ENCODE measurements around the gene PKM.

The PKM gene

DNA sequence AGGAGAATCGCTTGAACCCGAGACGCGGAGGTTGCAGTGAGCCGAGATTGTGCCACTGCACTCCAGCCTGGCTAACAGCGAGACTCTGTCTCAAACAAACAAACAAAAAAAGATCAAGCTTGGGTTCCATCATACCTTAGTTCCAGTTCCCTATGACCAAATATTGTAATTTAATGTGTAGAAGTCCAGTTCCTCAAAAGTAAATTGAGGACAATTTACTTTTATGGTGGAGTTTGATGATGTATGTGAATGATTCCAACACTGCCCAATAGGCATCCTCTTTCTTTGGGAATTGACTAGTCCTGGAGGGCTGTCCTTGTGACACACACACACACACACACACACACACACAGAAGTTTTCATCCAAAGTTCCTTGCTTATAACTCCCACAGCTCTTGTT is 2.8 kb upstream of the PKM start:
- no peak for DNase-seq

DNA sequence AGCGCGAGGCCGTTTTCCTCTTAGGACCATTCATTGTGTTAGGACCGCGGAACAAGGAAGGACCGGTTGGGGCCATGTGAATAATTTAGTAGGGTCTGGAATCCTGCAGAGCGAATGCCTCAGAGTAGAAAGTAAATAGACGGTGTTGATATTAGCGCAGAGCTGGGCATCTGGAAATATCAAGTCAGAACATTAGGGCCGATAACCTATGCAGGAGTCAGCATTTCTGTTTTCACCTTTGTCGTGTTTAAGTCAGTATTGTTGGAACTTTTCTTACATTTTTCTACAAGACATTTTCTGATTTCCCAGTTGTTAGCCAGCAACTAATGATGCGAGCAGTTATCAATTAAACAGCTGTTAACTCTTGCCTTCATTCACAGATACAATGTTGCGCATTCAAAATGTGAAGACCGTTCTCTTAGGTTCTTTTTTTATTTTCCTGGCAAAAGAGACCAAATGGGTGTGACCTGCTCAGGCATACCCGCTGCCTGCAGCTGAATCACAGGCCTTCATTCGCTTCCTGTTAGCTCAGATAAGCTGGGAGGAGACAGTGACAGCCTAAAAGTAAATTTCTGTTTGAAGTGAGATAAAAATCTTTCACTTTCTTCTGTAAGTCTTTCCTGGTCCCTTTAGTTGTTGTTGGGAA is 966 bp upstream of the PKM start:
- DNase-seq, result peak; percentile 56 to 67

DNA sequence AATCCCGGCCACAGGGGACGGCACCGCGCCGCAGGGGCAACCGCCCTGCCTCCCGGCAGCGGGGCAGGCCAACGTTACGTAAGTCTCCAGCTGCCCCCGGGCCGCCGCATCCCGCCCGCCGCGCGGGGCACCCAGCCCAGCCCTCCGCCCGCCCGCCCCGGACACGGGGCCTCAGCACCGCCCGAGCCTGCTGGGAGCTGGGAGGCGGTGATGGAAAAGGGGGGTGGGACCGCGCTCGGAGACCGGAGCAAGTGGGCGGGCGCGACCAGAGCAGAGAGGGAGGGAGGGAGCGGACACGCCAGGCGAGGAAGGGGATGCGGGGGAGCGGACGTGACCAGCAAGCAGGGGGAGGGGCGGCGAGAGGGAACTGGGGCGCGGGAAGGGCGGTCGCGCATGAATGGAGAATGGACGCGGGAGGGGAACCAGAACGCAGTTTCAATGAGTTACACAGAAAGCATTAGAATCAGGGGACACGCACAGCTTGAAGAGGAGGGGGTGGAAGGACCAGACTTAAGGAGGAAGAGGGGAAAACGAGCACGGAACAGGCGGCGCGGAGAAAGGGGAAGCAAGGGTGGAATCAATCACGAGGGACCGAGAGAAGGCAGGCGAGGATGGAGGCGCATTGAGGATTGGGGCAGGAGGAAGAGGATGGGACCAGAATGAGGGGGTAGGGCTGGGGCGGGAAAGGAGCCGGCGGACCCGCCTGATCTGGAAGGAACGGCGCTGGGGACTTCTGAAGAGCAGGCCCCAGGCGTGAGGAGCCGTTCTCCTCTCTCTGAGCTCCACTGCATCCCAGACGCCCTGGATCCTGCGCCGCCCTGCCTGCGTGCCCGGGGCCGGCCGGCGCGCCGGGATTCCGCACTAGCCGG is 559 bp downstream of the PKM start:
- DNase-seq, result peak; percentile 68 to 77

DNA sequence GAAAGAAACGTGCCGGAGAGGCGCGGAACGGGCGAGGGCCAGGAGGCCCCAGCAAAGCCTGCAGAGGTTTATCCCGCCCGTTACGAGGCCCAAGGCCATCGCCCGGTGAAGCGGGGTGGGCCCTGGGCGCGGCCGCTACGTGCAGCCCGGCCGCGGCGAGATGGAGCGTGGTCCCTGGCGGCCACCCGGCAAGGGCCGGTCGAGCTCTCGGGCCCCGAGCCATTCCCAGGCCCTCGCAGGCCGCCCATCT is 1.1 kb downstream of the PKM start:
- no peak for DNase-seq

- DNase-seq, result peak; percentile 26 to 60
These were observed 1.7 kb downstream of the PKM start for GRCh38 chr15:72229076-72229946.

GRCh38 chr15:72227720-72228119 is 3.3 kb downstream of the PKM start:
- DNase-seq, result peak in 1 of 2 donors; percentile 40

DNA sequence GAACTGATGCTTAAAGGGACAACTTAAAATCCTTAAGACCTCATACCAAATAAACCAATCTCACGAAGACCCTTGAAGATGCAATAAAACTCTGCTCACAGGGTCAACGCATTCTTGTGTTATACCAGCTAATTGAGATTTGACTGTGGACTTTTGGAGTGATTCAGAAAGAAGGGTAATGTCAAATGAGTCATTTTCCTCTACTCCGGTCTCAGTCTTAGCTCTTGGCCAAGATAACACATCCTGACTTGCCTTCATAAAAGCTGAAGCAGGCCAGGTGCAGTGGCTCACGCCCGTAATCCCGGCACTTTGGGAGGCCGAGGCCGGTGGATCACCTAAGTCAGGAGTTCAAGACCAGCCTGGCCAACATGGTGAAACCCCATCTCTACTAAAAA is 3.8 kb downstream of the PKM start:
- DNase-seq, result peak; percentile 17 to 20

GRCh38 chr15:72223278-72223677 is 7.7 kb downstream of the PKM start:
- DNase-seq, result no peak

DNA sequence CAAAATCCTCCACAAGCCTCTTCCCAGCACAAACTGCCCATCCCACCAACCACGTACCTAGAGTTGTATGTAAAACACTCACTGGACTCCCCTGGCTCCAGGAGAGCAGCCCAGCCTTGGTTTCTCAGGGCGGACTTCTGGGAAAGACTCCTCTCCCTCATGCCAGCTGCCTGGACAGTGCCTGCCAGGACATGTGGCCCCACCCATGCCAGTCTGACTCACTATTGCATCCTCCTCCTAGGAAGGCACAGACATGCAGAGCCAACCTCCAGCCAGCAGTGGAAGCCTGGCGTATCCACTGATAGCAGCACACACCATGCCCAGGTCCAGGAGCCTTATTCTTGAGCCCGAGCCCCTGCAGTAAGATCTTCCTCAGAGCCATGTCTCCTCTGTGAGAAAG is 8.6 kb downstream of the PKM start:
- peak in 1 of 2 donors; percentile 16 for DNase-seq

DNA sequence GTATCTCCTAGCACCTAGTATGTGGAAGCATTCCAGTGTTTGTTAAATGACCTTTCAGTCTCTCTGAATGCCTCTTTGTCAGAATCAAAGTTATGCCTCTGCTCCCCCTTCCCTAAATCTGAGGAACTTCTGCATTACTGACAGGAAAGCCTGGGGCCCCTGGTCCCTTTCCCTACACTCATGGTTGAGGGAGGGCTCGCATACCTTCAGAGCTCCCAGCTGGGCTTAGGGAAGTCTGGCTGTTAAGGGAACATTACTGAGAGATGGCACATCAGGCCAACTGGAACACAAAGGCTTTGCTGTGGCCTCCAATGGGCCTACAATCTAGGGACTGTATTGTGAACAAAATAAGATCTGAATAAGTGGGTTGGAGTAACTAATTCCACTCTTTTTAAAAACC is 10.3 kb downstream of the PKM start:
- DNase-seq, result no peak

- no peak for DNase-seq
These were observed 13.8 kb downstream of the PKM start for GRCh38 chr15:72217216-72217615.

- no peak for DNase-seq
These were observed 14.9 kb downstream of the PKM start for GRCh38 chr15:72216079-72216478.

DNA sequence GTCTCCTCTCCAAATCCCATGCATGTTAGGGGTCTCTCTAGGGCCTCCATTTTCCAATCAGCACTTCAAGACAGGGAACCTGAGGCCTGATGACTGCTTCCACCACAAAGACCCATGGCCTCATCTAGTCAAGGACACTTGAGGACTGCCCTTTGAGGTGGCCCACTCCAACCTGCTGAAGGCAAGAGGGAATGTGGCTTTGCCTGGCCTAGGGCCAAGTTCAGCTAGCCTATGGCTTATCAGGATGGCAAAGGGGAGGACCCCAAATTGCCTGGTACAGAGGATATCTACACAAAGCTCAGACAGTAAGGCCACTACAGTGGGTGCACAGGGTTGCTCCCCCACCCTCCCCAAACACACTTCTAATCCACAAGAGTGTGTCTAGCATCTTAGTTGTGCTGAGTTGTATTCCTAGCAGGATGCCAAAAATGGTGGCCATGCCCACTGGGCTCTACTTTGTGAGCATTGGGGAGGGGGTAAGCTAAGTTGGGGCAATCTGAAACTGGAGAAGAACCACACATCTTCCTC is 23.4 kb downstream of the PKM start:
- DNase-seq, result no peak

- no peak for DNase-seq
These were observed 24.4 kb downstream of the PKM start for GRCh38 chr15:72206677-72207000.

DNA sequence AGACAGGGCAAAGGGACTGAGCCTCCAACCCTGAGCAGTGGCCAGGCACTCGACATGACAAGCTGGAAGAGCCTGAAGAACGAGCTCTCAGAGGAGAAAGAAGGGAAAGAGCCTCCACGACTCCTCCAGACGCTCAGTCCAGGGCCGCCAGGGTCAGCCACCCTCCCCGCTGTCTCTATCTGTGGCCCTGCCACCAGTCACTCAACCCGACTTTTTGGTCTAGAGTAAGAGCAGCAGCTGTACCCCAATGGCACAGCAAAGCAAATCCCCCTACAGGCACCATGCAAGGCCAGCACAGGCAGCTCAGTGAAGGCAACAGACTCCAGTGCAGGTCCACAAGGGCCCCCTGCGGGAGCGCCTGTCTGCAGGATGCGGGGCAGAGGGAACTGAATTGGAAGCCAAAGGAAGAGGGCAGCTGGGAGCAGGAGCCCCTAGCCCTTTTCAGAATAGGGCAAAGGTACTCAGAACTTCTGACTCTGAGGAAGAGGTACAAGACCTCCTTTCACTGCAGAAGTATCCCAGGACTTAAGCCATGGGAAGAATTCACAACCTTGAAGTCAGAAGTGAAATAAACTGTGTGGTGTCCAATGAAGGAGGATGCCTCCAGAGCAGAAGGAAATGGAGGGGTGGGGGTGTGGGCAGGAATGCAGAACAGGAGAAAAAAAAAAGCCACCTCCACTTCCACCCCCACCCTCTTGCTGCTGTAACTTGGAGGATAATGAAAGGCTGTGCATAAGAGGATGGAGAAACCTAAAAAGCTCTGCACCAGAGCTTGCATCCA is 24.9 kb downstream of the PKM start:
- no peak for DNase-seq

DNA sequence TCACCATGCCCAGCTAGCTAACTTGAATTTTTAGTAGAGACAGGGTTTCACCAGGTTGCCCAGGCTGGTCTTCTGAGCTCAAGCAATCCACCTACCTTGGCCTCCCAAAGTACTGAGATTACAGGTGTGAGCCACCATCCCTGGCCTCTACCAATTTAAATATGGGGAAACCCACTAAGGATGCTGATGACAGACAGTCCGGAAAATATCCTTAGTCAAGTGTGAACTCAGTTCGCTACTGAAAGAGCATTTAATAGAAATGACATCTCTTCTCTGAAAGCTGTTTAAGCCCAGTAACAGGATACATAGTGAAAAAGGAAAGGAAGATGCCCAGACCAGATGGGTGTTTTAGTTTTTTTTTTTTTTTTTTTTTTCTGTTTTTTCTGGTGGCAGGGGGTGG is 25.7 kb downstream of the PKM start:
- DNase-seq, result no peak

- DNase-seq, result no peak
These were observed 27.5 kb downstream of the PKM start for GRCh38 chr15:72203507-72203837.

GRCh38 chr15:72202801-72203506 is 28.0 kb downstream of the PKM start:
- no peak for DNase-seq

DNA sequence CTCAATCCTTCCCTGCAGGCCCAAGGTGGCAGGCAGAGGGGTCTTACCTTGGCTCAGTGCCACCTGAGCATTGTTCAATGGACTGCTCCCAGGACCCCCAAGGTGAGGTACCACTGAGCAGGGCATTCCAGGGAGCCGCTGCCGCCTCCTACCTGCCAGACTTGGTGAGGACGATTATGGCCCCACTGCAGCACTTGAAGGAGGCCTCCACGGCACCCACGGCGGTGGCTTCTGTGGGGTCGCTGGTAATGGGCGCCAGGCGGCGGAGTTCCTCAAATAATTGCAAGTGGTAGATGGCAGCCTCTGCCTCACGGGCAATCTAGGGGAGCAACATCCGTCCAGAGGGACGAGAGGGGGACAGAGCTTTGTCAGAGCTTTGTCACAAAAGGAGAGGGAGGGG is 28.7 kb downstream of the PKM start:
- DNase-seq, result no peak

DNA sequence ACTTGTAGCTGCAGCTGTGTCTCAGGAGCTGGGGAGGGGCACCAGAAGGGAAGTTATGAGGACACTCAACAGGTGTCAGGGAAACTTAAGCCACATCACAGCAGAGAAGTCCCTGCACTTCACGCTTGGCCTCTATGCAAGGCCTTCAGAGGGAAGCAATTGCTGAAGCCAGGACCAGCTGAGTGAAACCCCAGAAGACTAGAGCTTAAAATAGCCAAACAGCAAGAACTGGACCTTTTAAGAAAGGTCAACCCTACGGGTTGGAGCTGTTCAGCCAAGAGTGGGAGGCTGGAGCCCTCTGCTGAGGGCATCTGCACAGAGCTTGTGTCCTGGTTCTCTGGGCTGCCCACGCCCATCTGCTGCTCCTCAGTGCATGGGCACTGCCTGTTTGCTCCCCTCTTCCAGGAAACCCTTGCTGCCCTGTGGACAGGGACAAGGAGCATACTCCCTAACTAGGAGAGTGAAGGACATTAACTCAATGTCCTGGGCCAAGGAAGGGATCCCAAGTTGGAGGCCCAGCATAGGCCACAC is 29.5 kb downstream of the PKM start:
- no peak for DNase-seq

- no peak for DNase-seq
These were observed 30.4 kb downstream of the PKM start for GRCh38 chr15:72200395-72201237.

All from CD4-positive, alpha-beta T cell treated with Interleukin-1 beta for 1 hour (primary cell).